Activated CD8-positive, alpha-beta T cell treated with anti-CD3 and anti-CD28 coated beads for 36 hours (primary cell): ENCODE results near the gene PROM1. TPM values are rescaled to one million over a fixed set of nuclear protein-coding genes. Genes with fewer than 3 reads are reported as not detected.

ENCODE experiments used
- ATAC-seq: fragments of 200-7000 bp; cut with Tn5 transposase; one replicate; pipeline ENCODE4 v1.10.0; 2021; ENCODE audit warnings: mild to moderate bottlenecking, moderate library complexity
- CTCF ChIA-PET: fragments of 350-600 bp; sonication (Branson Sonifier 250); formaldehyde crosslinking; loops from one replicate; lab custom pipeline; 2021; ENCODE audit warnings: antibody characterized with exemption; lab: Charles Lee
- POLR2A ChIA-PET: fragments of 350-600 bp; sonication (Branson Sonifier 250); formaldehyde crosslinking; loops from one replicate; lab custom pipeline; 2021; ENCODE audit warnings: antibody characterized with exemption; lab: Charles Lee
- DNase-seq: peaks from one replicate; pipeline ENCODE4 v3.0.0-alpha.2; 2020
- H3K27ac Mint-ChIP-seq: one replicate; pipeline ENCODE4 v1.8.0; 2021; ENCODE audit warnings: mild to moderate bottlenecking, mixed read lengths
- H3K27me3 Mint-ChIP-seq: one replicate; pipeline ENCODE4 v1.8.0; 2021; ENCODE audit warnings: mixed read lengths
- H3K36me3 Mint-ChIP-seq: one replicate; pipeline ENCODE4 v1.8.0; 2021; ENCODE audit warnings: low read depth, mixed read lengths
- H3K4me1 Mint-ChIP-seq: one replicate; pipeline ENCODE4 v1.8.0; 2021; ENCODE audit warnings: low read depth, mixed read lengths
- H3K4me3 Mint-ChIP-seq: one replicate; pipeline ENCODE4 v1.8.0; 2021; ENCODE audit warnings: mild to moderate bottlenecking, moderate library complexity, mixed read lengths
- H3K9me3 Mint-ChIP-seq: one replicate; pipeline ENCODE4 v1.8.0; 2021; ENCODE audit warnings: mixed read lengths
- intact Hi-C: fragments of 100-400 bp; cut with micrococcal nuclease; formaldehyde crosslinking; loops from one replicate; pipeline ENCODE4 v1.10.0; 2022
- total RNA-seq, 2 experiments: library from RNA; stranded (reverse); gene quantifications; one replicate each; pipeline ENCODE4 v1.2.3, GENCODE V29; 2021
- TF ChIP-seq, protein P1 (sequence below): fragments of 200-600 bp; IDR thresholded peaks from one replicate; pipeline ENCODE4 v1.8.0; 2022; ENCODE audit warnings: antibody characterized with exemption, mild to moderate bottlenecking

The PROM1 gene
- total RNA-seq, 2 experiments from 2014 or later, result 0.22 TPM; not detected in 1

- CTCF ChIA-PET, result interaction anchor here (1.1 to 3.9 kb wide), 3 partner anchors 25 to 69 kb away, joined by 4 to 23 read pairs (median 5); no protein-coding TSS in a partner anchor
- TF ChIP-seq, protein P1, sequence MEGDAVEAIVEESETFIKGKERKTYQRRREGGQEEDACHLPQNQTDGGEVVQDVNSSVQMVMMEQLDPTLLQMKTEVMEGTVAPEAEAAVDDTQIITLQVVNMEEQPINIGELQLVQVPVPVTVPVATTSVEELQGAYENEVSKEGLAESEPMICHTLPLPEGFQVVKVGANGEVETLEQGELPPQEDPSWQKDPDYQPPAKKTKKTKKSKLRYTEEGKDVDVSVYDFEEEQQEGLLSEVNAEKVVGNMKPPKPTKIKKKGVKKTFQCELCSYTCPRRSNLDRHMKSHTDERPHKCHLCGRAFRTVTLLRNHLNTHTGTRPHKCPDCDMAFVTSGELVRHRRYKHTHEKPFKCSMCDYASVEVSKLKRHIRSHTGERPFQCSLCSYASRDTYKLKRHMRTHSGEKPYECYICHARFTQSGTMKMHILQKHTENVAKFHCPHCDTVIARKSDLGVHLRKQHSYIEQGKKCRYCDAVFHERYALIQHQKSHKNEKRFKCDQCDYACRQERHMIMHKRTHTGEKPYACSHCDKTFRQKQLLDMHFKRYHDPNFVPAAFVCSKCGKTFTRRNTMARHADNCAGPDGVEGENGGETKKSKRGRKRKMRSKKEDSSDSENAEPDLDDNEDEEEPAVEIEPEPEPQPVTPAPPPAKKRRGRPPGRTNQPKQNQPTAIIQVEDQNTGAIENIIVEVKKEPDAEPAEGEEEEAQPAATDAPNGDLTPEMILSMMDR, result no peak
- Mint-ChIP-seq H3K27me3 (peaks cover 15% of the 10 kb centered on the region), H3K4me1 (peaks cover 19% of the 10 kb centered on the region), H3K9me3 (no peaks in the 10 kb centered on the region), H3K4me3 (no peak overlapping the region), H3K27ac (no peak overlapping the region), H3K36me3 (no peaks in the 10 kb centered on the region)
- no peak for ATAC-seq
- POLR2A ChIA-PET, result interaction anchor here (1.0 kb wide), 1 partner anchor 31 kb away, joined by 3 read pairs; no protein-coding TSS in a partner anchor
- DNase-seq, result no peak
- intact Hi-C loops, result no loop called here
Observed at GRCh38 chr4:15931451-15932210, 152.2 kb downstream of the PROM1 start.

DNA sequence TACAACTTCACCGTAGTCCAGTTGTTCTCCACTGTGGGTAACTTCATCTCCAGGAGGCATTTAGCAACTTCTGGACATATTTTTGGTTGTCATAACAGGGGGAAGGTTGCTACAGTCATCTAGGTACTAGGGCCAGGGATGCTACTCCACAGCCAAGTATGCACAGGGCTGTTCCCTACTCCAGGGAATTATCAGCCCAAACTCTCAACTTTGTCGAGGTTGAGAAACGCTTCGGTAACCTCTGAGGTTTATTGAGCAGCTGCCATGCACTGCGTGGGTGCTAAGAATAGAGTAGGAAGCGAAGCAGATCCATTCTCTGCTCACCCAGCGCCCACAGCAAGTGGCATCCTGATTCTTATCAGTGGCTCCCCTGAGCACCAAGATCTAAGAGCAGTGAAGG is 153.5 kb downstream of the PROM1 start:
- H3K36me3 Mint-ChIP-seq, result no peaks in the 10 kb centered on the region
- TF ChIP-seq, protein P1, result no peak
- no peak overlapping the region for H3K4me3 Mint-ChIP-seq
- peak overlapping the region; percentile 28 for H3K27ac Mint-ChIP-seq
- peaks cover 19% of the 10 kb centered on the region for H3K4me1 Mint-ChIP-seq
- peak; percentile 35 for DNase-seq
- H3K27me3 Mint-ChIP-seq, result peaks cover 16% of the 10 kb centered on the region
- intact Hi-C loops, result no loop called here
- no peaks in the 10 kb centered on the region for H3K9me3 Mint-ChIP-seq
- POLR2A ChIA-PET, result no interaction called here
- ATAC-seq, result peak; percentile 31
- CTCF ChIA-PET, result interaction anchor here (0.7 to 3.9 kb wide), 3 partner anchors 26 to 71 kb away, joined by 3 to 23 read pairs (median 4); no protein-coding TSS in a partner anchor

- ATAC-seq (peak; percentile 78), DNase-seq (peak; percentile 23)
- POLR2A ChIA-PET, result no interaction called here
- Mint-ChIP-seq H3K4me1 (peaks cover 19% of the 10 kb centered on the region), H3K4me3 (no peak overlapping the region), H3K9me3 (no peaks in the 10 kb centered on the region), H3K27me3 (peaks cover 16% of the 10 kb centered on the region), H3K27ac (peak overlapping the region; percentile 36), H3K36me3 (no peaks in the 10 kb centered on the region)
- intact Hi-C loops, result no loop called here
- CTCF ChIA-PET, result interaction anchor here (0.9 to 3.9 kb wide), 2 partner anchors 47 to 124 kb away, joined by 5 to 23 read pairs; no protein-coding TSS in a partner anchor
- TF ChIP-seq, protein P1, result no peak
Observed at GRCh38 chr4:15929540-15929939, 154.3 kb downstream of the PROM1 start.

DNA sequence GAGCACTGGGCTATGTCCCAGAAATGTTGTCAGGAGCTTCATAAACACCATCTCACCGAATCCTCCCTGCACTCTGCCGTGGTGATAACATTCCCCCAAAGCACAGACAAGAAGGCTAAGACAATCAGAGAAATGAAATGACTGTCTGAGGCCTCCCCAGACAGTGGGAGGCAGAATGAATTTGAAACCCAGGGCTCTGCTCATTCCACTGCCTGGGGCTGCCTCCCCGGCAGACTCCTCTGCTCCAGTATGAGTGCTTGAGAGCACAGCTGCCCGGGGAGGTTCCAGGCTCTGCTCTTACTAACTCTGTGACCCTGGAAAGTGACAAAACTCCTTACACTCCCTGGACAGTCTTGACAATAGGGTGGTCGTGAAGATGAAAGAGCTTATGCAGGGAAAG is 154.9 kb downstream of the PROM1 start:
- intact Hi-C loops, result no loop called here
- no peaks in the 10 kb centered on the region for H3K9me3 Mint-ChIP-seq
- H3K27me3 Mint-ChIP-seq, result peaks cover 14% of the 10 kb centered on the region
- TF ChIP-seq, protein P1, result no peak
- no peak overlapping the region for H3K4me3 Mint-ChIP-seq
- peaks cover 19% of the 10 kb centered on the region for H3K4me1 Mint-ChIP-seq
- H3K36me3 Mint-ChIP-seq, result no peaks in the 10 kb centered on the region
- H3K27ac Mint-ChIP-seq, result peak overlapping the region; percentile 45
- peak; percentile 16 for ATAC-seq
- ChIA-PET POLR2A (no interaction called here), CTCF (interaction anchor here (0.9 to 3.9 kb wide), 2 partner anchors 46 to 123 kb away, joined by 5 to 23 read pairs; no protein-coding TSS in a partner anchor)
- DNase-seq, result no peak

GRCh38 chr4:15926486-15926885 is 157.3 kb downstream of the PROM1 start:
- H3K36me3 Mint-ChIP-seq, result no peaks in the 10 kb centered on the region
- POLR2A ChIA-PET, result no interaction called here
- CTCF ChIA-PET, result interaction anchor here (1.5 kb wide), 1 partner anchor 44 kb away, joined by 9 read pairs; no protein-coding TSS in a partner anchor
- ATAC-seq, result no peak
- no peak for DNase-seq
- peaks cover 19% of the 10 kb centered on the region for H3K4me1 Mint-ChIP-seq
- intact Hi-C loops, result no loop called here
- H3K27ac Mint-ChIP-seq, result no peak overlapping the region
- H3K9me3 Mint-ChIP-seq, result no peaks in the 10 kb centered on the region
- TF ChIP-seq, protein P1, result no peak
- peaks cover 12% of the 10 kb centered on the region for H3K27me3 Mint-ChIP-seq
- no peak overlapping the region for H3K4me3 Mint-ChIP-seq
